ENCODE results near the gene MIF.
"Not testable (repeated sequence)": the region's sequence is repeated elsewhere in the genome, so short reads cannot be mapped to it uniquely, and the experiment has no call there.

DNA sequence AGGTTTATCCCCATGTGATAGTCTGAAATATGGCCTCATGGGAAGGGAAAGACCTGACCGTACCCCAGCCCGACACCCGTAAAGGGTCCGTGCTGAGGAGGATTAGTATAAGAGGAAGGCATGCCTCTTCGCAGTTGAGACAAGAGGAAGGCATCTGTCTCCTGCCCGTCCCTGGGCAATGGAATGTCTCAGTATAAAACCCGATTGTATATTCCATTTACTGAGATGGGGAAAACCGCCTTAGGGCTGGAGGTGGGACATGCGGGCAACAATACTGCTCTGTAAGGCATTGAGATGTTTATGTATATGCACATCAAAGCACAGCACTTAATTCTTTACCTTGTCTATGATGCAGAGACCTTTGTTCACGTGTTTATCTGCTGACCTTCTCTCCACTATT lies 13.2 kb downstream of the MIF start:
- TF ChIP-seq, protein P1, sequence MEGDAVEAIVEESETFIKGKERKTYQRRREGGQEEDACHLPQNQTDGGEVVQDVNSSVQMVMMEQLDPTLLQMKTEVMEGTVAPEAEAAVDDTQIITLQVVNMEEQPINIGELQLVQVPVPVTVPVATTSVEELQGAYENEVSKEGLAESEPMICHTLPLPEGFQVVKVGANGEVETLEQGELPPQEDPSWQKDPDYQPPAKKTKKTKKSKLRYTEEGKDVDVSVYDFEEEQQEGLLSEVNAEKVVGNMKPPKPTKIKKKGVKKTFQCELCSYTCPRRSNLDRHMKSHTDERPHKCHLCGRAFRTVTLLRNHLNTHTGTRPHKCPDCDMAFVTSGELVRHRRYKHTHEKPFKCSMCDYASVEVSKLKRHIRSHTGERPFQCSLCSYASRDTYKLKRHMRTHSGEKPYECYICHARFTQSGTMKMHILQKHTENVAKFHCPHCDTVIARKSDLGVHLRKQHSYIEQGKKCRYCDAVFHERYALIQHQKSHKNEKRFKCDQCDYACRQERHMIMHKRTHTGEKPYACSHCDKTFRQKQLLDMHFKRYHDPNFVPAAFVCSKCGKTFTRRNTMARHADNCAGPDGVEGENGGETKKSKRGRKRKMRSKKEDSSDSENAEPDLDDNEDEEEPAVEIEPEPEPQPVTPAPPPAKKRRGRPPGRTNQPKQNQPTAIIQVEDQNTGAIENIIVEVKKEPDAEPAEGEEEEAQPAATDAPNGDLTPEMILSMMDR (IDR thresholded peaks at IDR 0.05; ENCODE audit: low read depth, low read length, missing input control) = not testable (repeated sequence)
- TF ChIP-seq RAD21, RXRA, YY1 (IDR thresholded peaks at IDR 0.05): not testable (repeated sequence)

Measured in liver (tissue), 3 donors.